ENCODE data around the gene CDK5RAP2.

DNA sequence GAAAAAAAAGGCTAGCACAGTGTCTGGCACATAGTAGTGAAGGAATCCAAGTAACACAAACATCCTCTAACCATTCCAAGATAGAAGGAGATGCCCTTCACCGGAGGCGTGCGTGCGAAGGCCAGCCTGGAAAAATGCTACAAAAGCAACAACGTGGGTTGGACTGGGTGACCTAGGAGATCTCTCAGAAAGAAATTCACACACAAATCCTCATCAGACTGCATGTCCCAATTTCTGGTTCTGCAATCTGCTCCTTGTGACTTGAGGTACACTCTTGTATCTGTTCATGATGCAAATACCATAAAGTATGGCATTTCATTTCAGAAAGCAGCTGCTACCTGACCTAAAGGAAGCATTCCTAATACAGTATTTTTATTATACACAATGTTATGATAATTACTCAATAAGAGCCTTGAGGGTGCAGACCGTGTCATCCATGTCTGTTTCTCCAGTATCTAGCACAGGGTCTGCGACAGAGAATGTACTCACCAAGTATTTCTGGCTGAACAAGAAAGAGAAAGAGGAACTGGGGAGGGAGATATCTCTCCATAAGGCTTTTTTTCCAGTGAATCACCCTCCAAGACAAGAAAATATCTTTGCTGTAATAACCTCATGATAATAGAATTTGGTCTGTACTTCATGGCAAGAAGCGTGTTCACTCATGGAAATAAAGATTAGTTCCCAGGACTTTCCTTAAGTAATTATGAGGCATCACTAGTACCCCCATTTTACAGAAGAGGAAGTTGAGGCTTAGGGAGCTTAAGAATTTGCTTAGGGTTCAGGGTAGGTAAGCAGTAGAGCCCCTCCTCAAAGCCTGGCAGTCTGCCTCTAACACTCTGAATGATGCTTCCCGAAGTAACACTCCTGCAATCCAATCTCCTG, 138.3 kb downstream of the CDK5RAP2 start:
- TF ChIP-seq POLR2A (IDR thresholded peaks at IDR 0.05), result no peak
- TF ChIP-seq, protein P1, sequence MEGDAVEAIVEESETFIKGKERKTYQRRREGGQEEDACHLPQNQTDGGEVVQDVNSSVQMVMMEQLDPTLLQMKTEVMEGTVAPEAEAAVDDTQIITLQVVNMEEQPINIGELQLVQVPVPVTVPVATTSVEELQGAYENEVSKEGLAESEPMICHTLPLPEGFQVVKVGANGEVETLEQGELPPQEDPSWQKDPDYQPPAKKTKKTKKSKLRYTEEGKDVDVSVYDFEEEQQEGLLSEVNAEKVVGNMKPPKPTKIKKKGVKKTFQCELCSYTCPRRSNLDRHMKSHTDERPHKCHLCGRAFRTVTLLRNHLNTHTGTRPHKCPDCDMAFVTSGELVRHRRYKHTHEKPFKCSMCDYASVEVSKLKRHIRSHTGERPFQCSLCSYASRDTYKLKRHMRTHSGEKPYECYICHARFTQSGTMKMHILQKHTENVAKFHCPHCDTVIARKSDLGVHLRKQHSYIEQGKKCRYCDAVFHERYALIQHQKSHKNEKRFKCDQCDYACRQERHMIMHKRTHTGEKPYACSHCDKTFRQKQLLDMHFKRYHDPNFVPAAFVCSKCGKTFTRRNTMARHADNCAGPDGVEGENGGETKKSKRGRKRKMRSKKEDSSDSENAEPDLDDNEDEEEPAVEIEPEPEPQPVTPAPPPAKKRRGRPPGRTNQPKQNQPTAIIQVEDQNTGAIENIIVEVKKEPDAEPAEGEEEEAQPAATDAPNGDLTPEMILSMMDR (IDR thresholded peaks at IDR 0.05), result no peak

Measured in vagina (tissue), 2 donors.